CMK (cell line): ENCODE results near the gene WNT2.
"Not testable (repeated sequence)": the region's sequence is repeated elsewhere in the genome, so short reads cannot be mapped to it uniquely, and the experiment has no call there.

Experiments used
- DNase-seq: peaks from one replicate; pipeline ENCODE4 v3.0.0-alpha.2; 2010; ENCODE audit warnings: low read depth

Gene WNT2

GRCh38 chr7:117302396-117302795 lies 20.5 kb downstream of the WNT2 start:
- DNase-seq, result no peak

GRCh38 chr7:117300506-117300905 lies 22.4 kb downstream of the WNT2 start:
- DNase-seq, result not testable (repeated sequence)

- no peak for DNase-seq
Observed at GRCh38 chr7:117297606-117298005, 25.3 kb downstream of the WNT2 start.

- no peak for DNase-seq
Observed at GRCh38 chr7:117296066-117296465, 26.8 kb downstream of the WNT2 start.

GRCh38 chr7:117285826-117286225 lies 37.0 kb downstream of the WNT2 start:
- no peak for DNase-seq

GRCh38 chr7:117284692-117285091 lies 38.2 kb downstream of the WNT2 start:
- no peak for DNase-seq

GRCh38 chr7:117283779-117284178 lies 39.1 kb downstream of the WNT2 start:
- no peak for DNase-seq

- DNase-seq, result no peak
Observed at GRCh38 chr7:117283371-117283770, 39.5 kb downstream of the WNT2 start.

GRCh38 chr7:117282239-117282812 lies 40.5 kb downstream of the WNT2 start:
- no peak for DNase-seq

GRCh38 chr7:117281562-117281961 lies 41.3 kb downstream of the WNT2 start:
- DNase-seq, result no peak

- DNase-seq, result no peak
Observed at GRCh38 chr7:117279931-117280557, 42.8 kb downstream of the WNT2 start.

- no peak for DNase-seq
Observed at GRCh38 chr7:117279203-117279602, 43.7 kb downstream of the WNT2 start.

- DNase-seq, result no peak
Observed at GRCh38 chr7:117278040-117278439, 44.8 kb downstream of the WNT2 start.

GRCh38 chr7:117277576-117277975 lies 45.3 kb downstream of the WNT2 start:
- no peak for DNase-seq

GRCh38 chr7:117274951-117275350 lies 47.9 kb downstream of the WNT2 start:
- no peak for DNase-seq

- DNase-seq, result no peak
Observed at GRCh38 chr7:117273814-117274225, 49.0 kb downstream of the WNT2 start.

- DNase-seq, result no peak
Observed at GRCh38 chr7:117273325-117273724, 49.5 kb downstream of the WNT2 start.

- no peak for DNase-seq
Observed at GRCh38 chr7:117272017-117272759, 50.7 kb downstream of the WNT2 start.

- no peak for DNase-seq
Observed at GRCh38 chr7:117271566-117271965, 51.3 kb downstream of the WNT2 start.

GRCh38 chr7:117270371-117270770 lies 52.5 kb downstream of the WNT2 start:
- no peak for DNase-seq

GRCh38 chr7:117269886-117270285 lies 53.0 kb downstream of the WNT2 start:
- DNase-seq, result no peak

- DNase-seq, result no peak
Observed at GRCh38 chr7:117269417-117269816, 53.4 kb downstream of the WNT2 start.

- no peak for DNase-seq
Observed at GRCh38 chr7:117264716-117265115, 58.1 kb downstream of the WNT2 start.
